NCI-H510A treated with DMSO at 0.1 percent for 48 hours (cell line): ENCODE measurements around the gene STX2.
"Not testable (repeated sequence)": the region's sequence is repeated elsewhere in the genome, so short reads cannot be mapped to it uniquely, and the experiment has no call there.

Experiments
- DNase-seq: peaks from one replicate; lab custom pipeline; 2025; lab: John Stamatoyannopoulos, UW

Gene STX2

GRCh38 chr12:130799051-130799450, 40.0 kb downstream of the STX2 start:
- DNase-seq, result no peak

- no peak for DNase-seq
These were observed 41.9 kb downstream of the STX2 start for GRCh38 chr12:130796985-130797686.

- DNase-seq, result no peak
These were observed 43.1 kb downstream of the STX2 start for GRCh38 chr12:130795906-130796305.

GRCh38 chr12:130793554-130793849, 45.5 kb downstream of the STX2 start:
- DNase-seq, result no peak

DNA sequence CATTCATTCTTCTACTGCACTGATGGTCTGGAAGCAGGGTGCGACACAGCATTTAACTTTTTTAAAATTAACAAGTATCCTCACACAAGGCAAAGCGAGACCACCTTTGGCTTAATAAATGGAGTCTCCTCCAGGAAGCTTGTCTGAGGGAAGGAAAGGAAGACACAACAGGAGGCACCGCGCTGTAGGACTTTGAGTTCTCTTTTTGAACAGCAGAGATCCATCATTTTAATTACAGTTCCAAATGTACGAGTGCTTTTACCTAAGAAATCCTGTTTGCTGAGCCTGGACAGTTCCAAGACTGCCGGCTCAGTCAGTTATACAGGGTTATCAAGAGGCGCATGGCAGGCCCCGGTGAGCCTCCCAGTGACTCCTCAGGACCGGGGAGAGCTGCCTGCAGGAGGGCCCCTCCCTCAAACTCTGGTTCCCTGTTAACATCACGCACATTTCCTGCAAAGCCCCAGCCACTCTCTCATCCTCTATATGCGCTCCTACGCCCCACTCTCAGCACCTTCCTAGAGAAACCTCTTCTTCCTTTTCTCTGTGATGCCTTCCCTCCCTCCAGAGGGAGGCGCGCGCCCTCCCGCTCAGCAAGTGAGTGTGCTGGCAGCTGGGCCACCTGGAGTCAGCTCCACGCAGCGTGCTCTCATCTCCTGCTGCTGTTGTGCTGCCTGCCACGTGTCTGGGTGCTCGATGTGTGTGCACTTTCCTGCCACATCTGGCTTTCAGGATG, 46.1 kb downstream of the STX2 start:
- DNase-seq, result no peak

DNA sequence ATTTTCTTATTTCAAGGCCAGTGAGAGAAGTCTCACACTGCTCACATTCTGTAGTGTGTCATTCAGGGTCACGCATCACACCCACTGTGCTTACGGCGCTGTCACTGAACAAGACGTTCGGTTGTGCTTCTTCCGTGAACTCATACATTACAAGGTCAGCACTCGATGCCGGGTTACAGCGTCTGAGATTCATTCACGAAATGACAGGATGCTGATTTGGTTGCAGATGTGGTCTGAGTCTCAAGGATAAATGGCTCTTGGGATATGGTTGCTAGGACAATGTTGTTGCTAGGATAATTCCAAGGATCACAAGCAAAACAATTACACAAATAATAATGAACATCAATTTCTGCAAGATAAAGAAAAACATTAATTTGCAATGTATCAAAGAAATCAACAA, 47.4 kb downstream of the STX2 start:
- DNase-seq, result no peak

DNA sequence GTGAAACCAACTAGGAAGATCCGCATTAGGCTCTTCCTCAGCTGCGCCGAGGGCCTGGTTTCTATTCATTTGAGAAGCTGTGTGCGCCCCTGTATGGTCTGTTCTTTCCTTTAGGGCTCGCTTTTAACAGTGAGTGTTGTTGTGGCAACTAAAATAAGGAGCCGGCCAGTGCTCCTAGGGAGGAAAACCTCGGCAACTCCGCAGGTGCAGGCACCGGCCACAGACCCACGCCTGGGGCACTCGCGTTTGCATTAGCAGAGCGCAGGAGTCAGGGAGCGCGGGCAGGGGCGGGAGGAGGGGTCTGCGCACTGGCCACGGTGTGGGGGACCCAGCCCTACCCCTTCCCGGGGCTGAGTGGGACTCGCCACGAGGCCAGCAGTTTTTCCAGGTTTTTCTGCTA, 50.5 kb downstream of the STX2 start:
- DNase-seq, result no peak

DNA sequence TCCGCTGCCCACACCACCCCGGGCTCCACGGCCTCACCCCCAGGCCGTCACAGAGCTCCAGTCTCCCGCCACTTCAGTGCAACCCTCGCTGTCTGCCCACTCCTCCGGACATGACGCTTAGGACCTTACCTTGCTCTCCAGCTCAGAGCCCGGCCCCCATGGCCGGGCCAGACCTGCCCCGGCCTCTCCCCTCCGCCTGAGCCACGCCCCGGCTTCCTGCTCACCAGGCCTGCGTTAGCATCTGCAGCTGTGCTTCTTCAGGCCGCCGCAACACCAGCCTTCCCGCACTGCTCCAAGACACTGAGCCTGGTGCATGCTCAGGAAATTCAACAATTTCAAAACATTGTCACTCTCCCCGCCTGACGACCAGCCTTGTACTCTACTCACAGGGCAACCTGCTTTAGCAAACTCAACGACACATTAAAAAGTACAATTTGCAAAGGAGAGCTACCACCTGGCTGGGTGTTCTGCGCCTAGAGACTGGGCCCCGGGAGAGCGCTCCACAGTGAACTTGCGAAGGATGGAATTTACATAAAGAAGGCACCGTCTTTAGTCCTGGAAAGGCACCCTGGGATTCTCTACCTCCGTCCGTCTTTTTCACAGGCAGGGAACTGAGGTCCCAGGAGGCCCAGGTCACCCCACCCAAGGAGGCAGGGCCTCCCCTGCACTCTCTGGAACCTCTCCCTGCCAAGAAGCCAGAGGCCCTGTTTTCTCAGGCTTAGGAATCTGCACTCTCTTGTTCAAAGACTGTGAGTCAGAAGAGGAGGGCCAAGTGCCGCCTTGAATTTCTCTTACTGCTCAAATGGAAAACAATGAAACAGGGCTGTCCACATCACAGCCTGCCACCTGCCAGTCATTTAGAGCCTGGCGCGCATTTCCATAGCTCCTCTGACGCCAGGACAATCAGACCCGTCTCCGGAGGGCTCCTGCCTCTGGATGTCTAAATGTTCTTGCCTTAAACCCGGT, 51.3 kb downstream of the STX2 start:
- no peak for DNase-seq

DNA sequence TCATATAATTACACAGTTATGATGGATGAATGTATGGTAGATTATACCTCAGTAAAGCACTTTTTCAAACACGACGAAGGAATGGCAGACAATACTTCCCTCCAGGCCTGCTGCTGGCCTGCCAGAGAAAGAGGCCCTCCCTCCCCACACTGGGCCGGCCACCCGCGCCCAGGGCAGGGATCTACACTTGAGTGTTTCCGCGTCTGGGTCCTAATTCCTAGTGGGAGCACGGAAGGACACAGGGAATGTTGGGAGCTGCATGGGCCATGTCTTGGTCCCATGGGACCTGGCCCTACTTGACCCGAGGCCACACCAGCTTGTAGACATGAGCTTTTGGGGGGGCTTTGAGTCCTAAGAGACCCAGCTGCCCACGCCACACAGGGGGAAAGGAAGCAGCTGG, 52.0 kb downstream of the STX2 start:
- no peak for DNase-seq

DNA sequence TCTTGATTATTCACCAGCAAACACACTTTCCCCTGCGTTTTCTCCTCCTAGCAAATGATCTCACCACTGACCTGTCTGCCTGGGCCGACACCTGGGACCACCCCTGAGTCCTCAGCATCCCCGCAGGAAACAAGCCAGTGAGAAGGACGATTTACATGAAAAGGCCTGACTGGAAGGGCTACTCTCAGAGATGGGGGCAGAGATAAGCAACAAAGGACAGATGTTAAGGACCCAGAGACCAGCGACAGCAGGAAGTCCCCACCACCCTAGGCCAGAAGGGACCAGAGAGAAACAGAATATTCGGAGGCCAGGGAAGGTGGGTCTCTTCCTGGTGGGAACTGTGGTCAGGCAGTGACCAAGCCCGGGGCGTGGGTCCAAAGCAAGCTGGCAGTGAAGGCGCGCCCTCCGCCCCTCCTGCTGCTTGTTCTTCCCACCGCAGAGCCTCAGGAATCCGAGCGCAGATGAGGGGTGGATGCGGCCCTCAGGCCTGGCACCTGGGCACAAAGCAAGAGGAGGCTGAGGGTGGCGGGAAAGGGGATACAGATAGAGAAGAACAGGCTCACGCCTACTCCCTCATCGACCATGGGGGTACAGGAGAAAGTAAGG, 55.8 kb downstream of the STX2 start:
- DNase-seq, result no peak

DNA sequence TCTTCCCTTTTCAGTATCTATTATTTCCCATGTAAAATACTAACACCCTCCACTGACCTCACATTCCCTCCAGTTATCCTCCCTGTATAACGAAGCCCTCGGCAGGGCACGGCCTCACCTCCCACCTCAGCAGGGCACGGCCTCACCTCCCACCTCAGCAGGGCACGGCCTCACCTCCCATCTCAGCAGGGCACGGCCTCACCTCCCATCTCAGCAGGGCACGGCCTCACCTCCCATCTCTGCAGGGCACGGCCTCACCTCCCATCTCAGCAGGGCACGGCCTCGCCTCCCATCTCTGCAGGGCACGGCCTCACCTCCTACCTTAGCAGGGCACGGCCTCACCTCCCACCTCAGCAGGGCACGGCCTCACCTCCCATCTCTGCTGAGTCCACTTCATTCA, 56.8 kb downstream of the STX2 start:
- DNase-seq, result not testable (repeated sequence)

DNA sequence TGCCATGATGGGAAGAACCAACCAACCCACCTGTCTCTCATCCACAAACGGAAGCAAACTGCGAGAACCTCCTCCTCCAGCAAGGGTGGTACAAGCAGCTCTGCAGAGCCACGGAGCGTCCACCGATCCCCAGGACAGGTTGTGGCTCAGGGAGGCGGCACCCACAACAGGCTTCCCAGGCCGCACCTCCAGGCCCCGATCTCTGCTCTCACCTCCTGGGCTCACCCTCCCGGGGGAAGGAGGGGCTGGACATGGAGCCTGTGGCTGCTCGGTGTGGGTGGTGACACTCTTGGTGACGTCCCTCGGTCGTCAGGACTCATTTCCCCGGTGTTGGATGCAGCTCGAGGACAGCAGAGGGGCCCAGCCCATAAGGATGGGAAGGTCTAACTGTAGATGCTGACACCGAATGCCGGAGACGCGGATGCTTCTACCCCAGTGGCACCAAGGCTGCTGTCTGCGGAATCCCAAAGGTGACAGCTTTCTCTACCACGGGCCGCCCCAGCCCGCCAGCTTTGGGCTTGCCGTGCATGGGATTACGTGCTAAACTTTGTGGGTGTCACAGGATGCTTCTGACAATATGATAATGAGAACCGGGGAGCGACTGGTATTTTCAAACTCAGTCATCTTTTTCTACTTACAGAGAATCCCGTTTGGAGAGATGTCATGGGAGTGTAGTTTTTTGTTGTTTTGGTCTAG, 58.0 kb downstream of the STX2 start:
- DNase-seq, result no peak

DNA sequence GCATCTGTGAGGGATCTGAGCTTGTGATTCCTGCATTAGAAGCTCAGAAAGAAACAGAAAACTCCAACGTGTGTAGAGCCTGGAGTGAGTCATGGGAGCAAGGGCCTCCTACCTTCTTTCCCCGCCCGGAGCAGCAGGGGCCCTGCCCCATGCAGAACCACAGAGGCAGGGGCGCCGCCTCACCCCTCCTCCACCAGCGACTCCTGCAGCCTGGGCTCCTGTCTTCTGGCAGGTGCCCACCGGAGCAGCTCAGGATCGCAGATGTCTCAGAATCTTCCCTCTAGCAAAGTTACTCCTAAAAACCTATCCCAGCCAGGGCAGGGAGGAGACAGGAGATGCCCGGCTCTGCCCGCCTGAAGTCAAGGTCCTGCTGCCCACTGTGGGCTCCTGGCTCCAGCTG, 58.7 kb downstream of the STX2 start:
- DNase-seq, result no peak

DNA sequence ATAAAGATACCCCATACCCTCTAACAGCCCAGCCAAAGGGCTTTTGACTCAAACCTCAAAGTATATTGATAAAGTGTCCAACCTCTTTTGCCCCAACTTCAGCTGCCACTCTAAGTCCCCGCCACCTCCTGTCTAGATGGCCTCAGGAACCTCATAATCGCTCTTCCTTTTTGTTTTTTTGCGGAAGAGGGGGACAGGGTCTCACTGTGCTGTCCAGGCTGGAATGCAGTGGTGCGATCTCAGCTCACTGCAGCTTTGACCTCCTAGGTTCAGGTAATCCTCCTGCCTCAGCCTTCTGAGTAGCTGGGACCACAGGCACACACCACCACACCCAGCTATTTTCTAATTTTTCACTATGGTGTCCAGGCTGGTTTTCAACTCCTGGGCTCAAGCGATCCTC, 60.3 kb downstream of the STX2 start:
- no peak for DNase-seq

DNA sequence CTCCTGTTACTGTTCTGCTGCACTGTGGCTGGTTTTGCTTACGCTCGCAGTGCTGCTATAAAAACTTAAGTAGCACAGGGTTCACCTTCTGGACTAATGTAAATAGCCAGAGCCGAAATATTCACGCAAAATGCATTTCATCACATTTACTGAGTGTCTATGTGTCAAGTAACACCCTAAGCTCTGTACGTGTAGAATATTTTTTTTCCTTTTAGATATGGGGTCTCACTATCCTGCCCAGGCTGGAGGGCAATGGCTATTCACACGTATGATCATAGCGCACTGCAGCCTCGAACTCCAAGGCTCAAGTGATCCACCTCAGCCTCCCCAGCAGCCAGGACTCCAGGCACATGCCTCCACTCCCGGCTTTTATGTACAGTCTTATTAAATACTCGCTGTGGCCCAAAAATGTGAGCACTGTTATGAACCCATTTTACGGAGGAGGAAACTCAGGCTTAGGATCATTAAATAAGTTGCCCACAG, 62.2 kb downstream of the STX2 start:
- DNase-seq, result no peak

GRCh38 chr12:130775953-130776856, 62.8 kb downstream of the STX2 start:
- no peak for DNase-seq

DNA sequence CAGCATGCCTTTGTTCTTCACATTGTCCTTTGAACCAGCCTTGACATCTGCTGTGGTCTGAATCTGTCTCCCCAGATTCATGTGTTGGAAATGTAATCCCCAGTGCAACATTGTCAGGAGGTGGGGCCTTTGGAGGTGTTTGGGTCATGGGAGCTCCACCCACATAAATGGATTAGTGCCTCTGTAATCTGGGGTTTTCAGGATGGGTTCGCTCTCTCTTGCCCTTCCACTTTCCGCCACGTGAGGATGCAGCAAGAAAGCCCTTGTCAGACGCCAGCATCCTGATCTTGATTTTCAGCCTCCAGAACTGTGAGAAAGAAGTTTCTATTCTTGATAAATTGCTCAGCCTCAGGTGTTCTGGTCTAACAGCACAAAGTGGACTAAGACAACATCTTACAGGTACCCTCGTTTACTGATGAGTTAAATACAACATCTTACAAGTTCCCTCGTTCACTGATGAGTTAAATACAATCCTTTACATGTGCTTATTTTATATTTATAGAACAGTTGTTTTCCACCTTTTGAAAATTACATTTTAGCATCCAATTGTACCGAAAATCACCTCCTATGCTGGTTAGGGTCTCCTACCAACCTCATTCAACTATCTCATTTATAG, 68.5 kb downstream of the STX2 start:
- DNase-seq, result no peak

DNA sequence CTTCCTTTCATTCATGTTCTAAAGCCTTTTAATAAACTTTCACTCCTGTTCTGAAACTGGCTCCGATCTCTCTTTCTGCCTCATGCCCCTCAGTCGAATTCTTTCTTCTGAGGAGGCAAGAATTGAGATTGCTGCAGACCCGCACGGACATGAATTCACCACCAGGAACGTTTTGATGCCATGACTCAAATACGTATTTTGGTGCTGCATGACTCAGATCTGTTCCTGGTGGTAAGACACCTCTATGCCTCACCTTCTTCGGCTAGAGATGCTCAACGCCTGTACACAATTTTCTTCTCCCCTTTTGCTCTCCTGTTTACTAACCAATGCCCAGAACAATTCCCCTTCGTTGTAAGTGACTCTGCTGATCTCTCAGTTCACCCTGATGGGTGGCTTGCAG, 70.9 kb downstream of the STX2 start:
- DNase-seq, result no peak

- no peak for DNase-seq
These were observed 72.6 kb downstream of the STX2 start for GRCh38 chr12:130766470-130766869.

- DNase-seq, result no peak
These were observed 73.8 kb downstream of the STX2 start for GRCh38 chr12:130765186-130765659.
